Retinal pigment epithelial cell (primary cell): ENCODE results near the gene TAF11.
"Not testable (repeated sequence)": the region's sequence is repeated elsewhere in the genome, so short reads cannot be mapped to it uniquely, and the experiment has no call there.

Experiments
- DNase-seq: peaks from one replicate; pipeline ENCODE4 v3.0.0-alpha.2; 2010; ENCODE audit warnings: low read depth
- H3K4me3 ChIP-seq: 2 replicates; pipeline ENCODE4 v1.5.1; 2011; ENCODE audit warnings: mild to moderate bottlenecking, low read length, control low read depth, moderate library complexity
- CTCF ChIP-seq: conservative IDR thresholded peaks from 2 replicates; pipeline ENCODE4 v1.5.1; 2011; ENCODE audit warnings: low read depth, low read length, control low read depth, inconsistent platforms

Gene TAF11

GRCh38 chr6:34891296-34891695, 3.5 kb upstream of the TAF11 start:
- no peak overlapping the region for H3K4me3 ChIP-seq
- no peak for DNase-seq
- TF ChIP-seq CTCF = no peak

DNA sequence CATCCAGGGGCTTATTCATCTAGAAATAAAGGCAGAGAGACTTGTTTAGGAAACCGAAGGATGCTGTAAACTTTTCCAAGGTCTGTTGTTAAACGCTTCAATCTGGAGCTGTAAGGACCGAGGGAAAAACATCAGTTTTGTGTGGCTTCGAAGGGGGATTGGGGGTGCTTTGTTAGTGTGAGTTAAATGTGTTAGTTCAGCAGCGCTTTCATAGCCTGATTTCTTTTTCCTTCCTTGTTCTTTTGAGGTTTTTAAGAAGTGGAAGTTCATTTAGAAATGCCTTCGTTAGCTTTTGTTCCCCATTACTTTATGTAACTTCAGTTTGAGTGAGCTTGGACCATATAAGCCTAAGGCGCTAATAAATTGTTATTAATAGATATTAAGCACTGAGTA, 2.7 kb upstream of the TAF11 start:
- no peak for TF ChIP-seq CTCF
- peak overlapping the region; percentile 82 for H3K4me3 ChIP-seq
- no peak for DNase-seq

GRCh38 chr6:34888874-34889555, 1.2 kb upstream of the TAF11 start, which contains the start of gene ANKS1A:
ANKS1A (plus strand) TSS chr6:34889255; CDS start chr6:34889403, 148 bp downstream.
- TF ChIP-seq CTCF = no peak
- no peak for DNase-seq
- H3K4me3 ChIP-seq = peak within 1 kb of the TSS; percentile 82

DNA sequence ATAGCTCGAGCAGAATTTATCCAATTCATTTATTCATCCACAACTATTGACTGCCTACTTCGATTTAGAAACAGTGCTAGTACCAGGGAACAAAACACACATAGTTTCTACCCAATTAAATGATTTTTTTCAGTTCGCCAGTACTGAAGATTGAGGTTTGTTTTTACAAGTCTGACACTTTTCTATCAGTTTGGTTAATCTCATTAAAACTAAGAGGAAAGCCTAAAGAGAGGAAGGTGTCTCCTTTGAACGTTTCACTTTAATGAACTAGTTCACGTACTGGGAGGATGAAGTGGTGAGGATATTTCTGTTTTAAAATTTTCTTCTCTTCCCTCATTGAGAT, 643 bp upstream of the TAF11 start:
- H3K4me3 ChIP-seq = peak overlapping the region; percentile 82
- TF ChIP-seq CTCF = no peak
- no peak for DNase-seq

- not testable (repeated sequence) for H3K4me3 ChIP-seq, DNase-seq
These were observed 2.0 kb downstream of the TAF11 start for GRCh38 chr6:34885837-34886236.

DNA sequence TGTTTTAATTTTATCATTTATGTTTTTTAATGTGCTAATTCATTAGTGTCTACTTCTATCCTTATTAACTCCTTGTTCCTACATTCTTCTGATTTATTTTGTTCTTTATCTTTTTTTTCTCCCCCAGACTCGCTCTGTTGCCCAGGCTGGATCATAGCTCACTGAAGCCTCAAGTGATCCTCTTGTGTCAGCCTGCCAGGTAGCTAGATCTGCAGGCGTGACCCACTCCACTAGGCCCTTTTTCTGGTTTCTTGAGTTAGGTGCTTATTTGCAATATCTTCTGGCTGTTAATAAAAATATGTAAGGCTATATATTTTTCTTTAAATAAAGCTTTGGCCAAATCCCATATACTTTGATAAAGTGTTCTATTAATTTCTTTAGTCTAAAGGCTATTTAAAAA, 2.8 kb downstream of the TAF11 start:
- no peak for TF ChIP-seq CTCF
- DNase-seq = no peak
- no peak overlapping the region for H3K4me3 ChIP-seq

DNA sequence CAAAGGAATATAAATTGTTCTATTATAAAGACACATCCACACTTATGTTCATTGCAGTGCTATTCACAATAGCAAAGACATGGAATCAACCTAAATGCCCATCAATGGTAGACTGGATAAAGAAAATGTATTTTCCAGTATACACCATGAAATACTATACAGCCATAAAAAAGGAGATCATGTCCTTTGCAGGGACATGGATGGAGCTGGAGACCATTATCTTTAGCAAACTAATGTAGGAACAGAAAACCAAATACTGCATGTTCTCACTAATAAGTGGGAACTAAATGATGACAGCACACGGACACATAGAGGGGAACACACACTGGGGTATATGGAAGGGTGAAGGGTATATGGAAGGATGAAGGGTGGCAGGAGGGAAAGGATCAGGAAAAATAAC, 3.8 kb downstream of the TAF11 start:
- DNase-seq, H3K4me3 ChIP-seq: not testable (repeated sequence)

DNA sequence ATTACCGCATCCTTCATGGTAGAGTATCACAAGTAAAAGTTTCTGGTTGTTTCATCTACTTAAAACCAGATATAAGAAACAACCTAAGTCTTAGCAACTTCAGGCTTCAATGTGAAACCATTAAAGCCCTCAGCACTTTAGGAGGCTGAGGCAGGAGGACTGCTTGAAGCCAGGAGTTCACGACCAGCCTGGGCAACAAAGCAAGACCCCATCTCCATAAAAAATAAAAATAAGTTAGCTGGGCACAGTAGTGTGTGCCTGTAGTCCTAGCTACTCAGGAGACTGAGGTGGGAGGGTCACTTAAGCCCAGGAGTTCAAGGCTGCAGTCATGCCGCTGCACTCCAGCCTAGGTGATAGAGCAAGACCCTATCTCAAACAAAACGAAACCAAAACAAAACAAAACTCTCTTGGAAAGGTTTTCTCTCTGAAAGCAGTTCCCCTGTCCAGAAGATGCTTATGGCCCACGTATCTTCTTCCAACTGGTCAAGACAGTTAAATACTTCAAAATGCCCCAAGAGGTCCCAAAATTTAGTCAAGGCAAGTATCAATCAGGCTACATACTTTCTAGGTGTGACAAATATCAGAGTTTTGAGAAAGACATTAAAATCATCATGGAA, 9.9 kb downstream of the TAF11 start:
- no peak for TF ChIP-seq CTCF
- H3K4me3 ChIP-seq = no peak overlapping the region
- no peak for DNase-seq
